GM12801 (cell line): ENCODE results near the gene CREB5.

ENCODE experiments used
- CTCF ChIP-seq: IDR thresholded peaks from one replicate; pipeline ENCODE4 v1.5.1; 2011; ENCODE audit warnings: control low read depth; ENCODE audit not compliant: insufficient read length; ENCODE audit errors: extremely low read depth

CREB5 gene

GRCh38 chr7:28417321-28417940 lies 5.1 kb downstream of the CREB5 start:
- TF ChIP-seq CTCF: no peak

- TF ChIP-seq CTCF: no peak
Measured at GRCh38 chr7:28418311-28418710, 6.0 kb downstream of the CREB5 start.

GRCh38 chr7:28418966-28419365 lies 6.6 kb downstream of the CREB5 start:
- TF ChIP-seq CTCF: no peak

GRCh38 chr7:28419716-28420115 lies 7.4 kb downstream of the CREB5 start:
- TF ChIP-seq CTCF: no peak

- no peak for TF ChIP-seq CTCF
Measured at GRCh38 chr7:28423112-28423511, 10.8 kb downstream of the CREB5 start.

- no peak for TF ChIP-seq CTCF
Measured at GRCh38 chr7:28423918-28424514, 11.7 kb downstream of the CREB5 start.

GRCh38 chr7:28425496-28425895 lies 13.2 kb downstream of the CREB5 start:
- no peak for TF ChIP-seq CTCF
